ENCODE results near the gene KRTAP10-10.
"Not testable (repeated sequence)": the region's sequence is repeated elsewhere in the genome, so short reads cannot be mapped to it uniquely, and the experiment has no call there.

The KRTAP10-10 gene
- 0 reads per million in 4 experiments for total RNA-seq

DNA sequence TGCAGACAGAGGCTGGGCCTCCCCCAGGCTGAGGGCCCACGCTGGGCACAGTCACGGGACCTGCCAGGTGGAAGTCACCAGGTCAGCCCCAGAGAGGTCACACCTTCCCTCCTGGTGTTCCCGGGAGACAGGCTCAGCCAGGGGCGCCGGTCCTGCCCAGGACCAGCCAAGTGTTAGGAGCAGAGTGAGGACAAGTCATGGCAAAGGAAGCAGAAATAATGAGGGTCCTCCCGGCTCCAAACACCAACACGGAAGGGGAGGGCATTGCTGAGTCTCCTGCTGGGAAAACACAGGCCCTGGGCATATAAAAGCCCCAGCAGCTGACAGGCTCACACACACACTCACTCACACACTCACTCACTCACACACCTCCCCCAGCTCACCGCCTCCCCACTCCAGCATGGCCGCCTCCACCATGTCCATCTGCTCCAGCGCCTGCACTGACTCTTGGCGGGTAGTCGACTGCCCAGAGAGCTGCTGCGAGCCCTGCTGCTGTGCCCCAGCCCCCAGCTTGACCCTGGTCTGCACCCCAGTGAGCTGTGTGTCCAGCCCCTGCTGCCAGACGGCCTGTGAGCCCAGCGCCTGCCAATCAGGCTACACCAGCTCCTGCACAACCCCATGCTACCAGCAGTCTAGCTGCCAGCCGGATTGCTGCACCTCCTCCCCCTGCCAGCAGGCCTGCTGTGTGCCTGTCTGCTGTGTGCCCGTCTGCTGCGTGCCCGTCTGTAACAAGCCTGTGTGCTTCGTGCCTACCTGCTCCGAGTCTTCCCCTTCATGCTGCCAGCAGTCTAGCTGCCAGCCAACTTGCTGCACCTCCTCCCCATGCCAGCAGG is at the start of gene KRTAP10-10:
Gene KRTAP10-10 (plus strand): TSS at position 339 of the 833 bp plus-strand sequence. CDS start 62 bp downstream, at position 401.
- no peak for DNase-seq

DNA sequence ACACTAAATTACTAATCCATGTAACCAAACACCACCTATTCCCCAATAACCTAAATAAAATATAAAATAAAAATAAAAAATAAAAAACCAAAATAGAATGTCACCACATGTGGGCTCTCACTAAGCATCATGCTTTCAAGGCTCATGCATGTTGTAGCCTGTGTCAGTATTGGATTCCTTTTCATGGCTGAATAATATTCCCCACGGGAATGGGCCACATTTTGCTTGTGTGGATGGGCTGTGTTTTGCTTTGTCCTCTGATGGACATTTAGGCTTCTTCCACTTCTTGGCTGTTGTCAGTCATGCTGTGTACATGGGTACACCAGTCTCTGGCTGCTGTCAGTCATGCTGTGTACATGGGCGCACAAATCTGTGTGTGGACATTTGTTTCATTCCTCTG is 48.1 kb upstream of the KRTAP10-10 start:
- no peak for DNase-seq

DNA sequence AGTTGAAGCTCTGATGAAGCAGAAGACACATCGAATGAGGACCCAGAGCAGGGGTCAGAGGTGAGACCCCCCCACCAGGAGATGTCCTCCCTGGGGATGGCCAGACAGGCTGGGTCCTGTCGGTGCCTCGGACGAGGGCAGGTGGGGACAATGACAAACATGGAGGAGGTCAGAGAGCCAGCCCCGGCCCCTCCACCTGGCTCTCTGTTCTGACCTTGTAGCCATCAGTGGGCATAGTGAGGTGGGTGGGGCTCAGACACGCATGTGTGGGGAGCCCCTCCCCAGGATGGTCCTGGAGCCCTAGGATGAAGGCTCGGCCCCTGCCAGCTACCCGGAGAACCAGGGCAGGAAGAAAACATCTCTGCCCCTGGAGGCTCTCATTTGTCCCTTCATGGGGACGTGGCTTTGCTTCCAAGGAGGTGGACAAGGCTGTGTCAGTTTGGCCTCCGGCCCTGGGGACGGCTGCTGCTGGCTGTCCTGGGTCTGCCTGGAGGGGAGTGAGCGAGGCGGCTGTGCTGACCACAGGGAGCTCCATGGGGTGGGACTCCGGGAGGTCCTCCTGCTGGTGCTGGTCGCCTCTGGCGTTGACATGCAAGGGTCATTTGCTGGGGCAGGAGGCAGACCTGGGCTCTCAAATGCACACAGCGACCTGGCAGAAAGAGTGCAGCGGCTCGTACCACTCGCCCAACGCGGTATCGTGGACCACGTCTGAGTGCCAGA is 47.4 kb upstream of the KRTAP10-10 start:
- no peak for DNase-seq

GRCh38 chr21:44590311-44590721 is 46.8 kb upstream of the KRTAP10-10 start:
- DNase-seq = no peak

DNA sequence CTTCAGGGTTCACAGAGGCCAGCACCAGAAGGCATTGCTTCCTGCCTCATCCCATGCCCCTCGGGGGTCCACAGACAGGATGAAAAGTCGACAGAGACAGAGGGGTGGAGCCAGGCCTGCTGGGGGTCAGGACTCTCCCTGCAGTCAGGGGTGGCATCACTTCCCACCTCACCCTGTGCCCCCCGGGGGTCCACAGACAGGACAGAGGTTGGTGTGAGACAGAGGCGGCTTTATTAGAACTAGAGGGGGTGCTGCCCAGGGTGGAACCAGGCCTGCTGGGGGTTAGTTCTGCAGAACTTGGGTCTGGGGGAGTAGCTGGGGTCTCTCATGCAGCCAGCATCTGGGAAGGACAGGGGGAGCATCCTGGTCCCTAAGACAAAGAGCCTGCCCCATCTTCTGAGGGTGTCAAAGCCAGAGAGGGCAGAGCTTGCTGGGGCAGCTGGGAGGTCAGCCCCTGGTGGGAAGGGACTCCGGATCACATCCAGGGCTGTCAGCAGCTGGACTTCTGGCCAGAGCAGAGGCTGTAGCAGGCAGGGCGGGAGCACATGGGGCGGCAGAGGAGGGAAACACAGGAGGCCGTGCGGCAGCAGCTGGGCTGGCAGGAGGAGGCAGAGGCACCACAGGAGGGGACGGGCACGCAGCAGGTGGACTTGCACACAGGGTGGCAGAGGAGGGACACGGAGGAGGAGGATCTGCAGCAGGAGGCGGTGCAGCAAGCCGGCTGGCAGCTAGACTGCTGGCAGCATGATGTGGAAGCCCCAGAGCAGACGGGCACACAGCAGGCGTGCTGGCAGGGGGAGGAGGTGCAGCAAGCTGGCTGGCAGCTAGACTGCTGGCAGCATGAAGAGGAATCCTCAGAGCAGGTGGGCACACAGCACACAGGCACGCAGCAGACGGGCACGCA is 46.0 kb upstream of the KRTAP10-10 start:
- not testable (repeated sequence) for DNase-seq

GRCh38 chr21:44591801-44592130 is 45.4 kb upstream of the KRTAP10-10 start:
- DNase-seq = not testable (repeated sequence)

- DNase-seq = no peak
Measured at GRCh38 chr21:44592446-44593311, 44.5 kb upstream of the KRTAP10-10 start, which contains the start of gene KRTAP10-6. TSS of gene KRTAP10-6 (minus strand) at chr21:44592505. CDS start at chr21:44592484, 21 bp downstream.

DNA sequence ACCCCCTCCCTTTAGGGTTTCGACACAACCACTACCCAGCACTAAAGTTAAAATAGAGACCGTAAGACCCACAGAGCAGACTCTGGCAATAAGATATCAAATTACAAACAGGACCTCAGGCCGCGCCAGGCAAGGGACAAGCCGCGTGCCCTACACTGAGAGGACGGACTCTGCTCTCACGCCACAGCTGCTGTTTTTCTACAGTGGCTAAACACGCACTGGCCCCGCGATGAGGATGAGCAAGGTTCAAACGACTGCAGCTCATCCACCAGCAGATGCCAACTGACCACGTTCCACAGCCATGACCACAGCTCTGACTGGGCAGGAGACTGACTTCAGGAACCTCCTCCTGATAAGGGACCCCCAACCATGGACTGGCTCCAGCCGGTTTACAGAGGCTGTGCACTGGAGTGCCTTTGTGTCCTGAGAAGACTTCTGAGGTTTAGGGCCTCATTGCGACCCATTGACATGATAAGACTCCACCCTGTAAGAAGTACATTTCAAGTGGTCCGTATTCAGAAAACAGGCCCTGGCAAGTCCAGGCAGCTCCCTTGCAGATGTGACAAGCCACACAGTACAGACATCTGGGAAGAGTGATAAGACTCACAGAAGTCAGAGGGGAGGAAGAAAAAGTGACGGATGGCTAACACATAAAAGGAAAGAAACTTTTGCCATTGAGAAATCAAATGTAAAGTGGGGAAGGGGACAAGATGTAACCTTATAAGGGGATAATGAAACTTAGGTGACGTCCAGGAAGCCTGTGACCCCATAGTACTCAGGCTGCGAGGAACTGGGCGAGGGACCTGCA is 43.4 kb upstream of the KRTAP10-10 start:
- DNase-seq = no peak

DNA sequence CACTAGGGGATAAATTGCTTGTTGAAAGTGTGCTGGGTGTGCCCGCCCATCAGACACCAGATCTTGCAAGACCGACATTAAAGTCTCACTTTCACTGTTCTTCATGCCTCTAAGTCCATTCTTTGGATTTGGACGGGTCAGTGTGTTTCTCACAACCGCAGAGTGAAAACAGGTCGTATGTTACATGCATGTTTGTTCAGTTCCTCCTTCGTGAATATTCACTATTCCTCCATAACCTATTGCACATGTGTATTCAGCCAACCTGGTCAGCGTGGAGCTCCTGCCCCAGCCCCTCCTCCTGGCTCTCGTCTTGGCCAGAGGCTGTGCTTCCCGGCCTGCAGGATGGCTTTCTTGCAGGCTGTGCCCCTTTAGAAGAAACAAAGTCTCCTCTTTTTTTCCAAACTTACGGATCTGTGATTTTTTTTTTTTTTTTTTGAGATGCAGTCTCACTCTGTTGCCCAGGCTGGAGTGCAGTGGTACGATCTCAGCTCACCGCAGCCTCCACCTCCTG is 42.7 kb upstream of the KRTAP10-10 start:
- DNase-seq = no peak

- DNase-seq = no peak
Measured at GRCh38 chr21:44595524-44595923, 41.6 kb upstream of the KRTAP10-10 start.

GRCh38 chr21:44596068-44596725 is 41.0 kb upstream of the KRTAP10-10 start:
- no peak for DNase-seq

- DNase-seq = no peak
Measured at GRCh38 chr21:44598061-44598460, 39.1 kb upstream of the KRTAP10-10 start.

- DNase-seq = no peak
Measured at GRCh38 chr21:44599264-44600029, 37.7 kb upstream of the KRTAP10-10 start.

GRCh38 chr21:44600118-44600978 is 36.8 kb upstream of the KRTAP10-10 start, which contains the start of gene KRTAP10-7:
TSS of gene KRTAP10-7 (plus strand) at chr21:44600597. CDS start at chr21:44600622, 25 bp downstream.
- not testable (repeated sequence) for DNase-seq

- not testable (repeated sequence) for DNase-seq
Measured at GRCh38 chr21:44601091-44601490, 36.1 kb upstream of the KRTAP10-10 start.

DNA sequence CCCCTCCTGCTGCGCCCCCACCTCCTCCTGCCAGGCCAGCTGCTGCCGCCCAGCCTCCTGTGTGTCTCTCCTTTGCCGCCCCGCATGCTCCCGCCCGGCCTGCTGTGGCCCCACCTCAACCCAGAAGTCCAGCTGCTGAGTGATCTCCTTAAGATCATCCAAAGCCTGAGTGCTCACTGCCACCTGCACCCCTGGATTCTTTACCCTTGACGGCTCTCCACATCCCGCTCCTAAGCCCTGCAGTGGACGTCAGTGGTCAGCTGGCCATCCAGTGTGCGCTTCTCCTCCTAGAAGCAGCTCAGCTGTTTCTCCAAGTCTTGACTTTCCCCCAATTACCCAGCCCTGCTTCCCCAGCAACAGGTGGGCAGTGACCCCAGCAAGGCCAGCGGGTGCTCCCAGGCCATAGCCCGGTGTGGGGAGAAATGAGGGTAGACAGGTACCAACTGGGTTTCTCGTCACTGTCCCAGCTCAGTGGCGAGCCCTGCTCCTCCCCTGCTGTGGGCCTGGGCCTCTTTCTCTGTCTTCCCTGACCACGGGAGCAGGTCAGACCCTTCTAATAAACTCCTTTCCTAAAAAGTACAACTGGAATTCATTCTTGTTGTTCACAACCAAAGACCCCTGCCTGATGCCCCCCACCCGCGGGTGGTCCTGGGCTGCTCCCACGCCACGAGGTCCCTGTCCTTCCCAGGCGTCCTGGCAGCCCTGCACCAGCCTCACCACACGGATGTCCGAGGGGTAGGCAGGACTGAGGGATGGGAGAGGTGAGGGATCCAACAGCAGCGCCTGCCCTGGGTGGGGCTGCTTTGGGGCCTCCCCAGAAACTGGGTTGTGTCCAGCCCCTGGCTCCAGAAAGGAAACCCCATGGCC is 35.3 kb upstream of the KRTAP10-10 start:
- DNase-seq = no peak

- DNase-seq = no peak
Measured at GRCh38 chr21:44602463-44602850, 34.7 kb upstream of the KRTAP10-10 start.
